Forelimb muscle (tissue), 1 donor: ENCODE data around the gene PLEKHG2. TPM values are rescaled to one million over a fixed set of nuclear protein-coding genes. Genes with fewer than 3 reads are reported as not detected.
A peak's percentile ranks its signal among the peaks of the same experiment; 100 is the strongest.
"Not testable (repeated sequence)": the region's sequence is repeated elsewhere in the genome, so short reads cannot be mapped to it uniquely, and the experiment has no call there.

Source experiments
- DNase-seq: peaks from one replicate; pipeline ENCODE4 v3.0.0-alpha.2; 2013; ENCODE audit warnings: low read depth
- polyA plus RNA-seq: library from polyadenylated mRNA; unstranded; fragments of 120-200 nt; gene quantifications from one replicate; pipeline ENCODE4 v1.2.1, GENCODE V29; 2013; ENCODE audit not compliant: insufficient read length

Gene PLEKHG2, protein sequence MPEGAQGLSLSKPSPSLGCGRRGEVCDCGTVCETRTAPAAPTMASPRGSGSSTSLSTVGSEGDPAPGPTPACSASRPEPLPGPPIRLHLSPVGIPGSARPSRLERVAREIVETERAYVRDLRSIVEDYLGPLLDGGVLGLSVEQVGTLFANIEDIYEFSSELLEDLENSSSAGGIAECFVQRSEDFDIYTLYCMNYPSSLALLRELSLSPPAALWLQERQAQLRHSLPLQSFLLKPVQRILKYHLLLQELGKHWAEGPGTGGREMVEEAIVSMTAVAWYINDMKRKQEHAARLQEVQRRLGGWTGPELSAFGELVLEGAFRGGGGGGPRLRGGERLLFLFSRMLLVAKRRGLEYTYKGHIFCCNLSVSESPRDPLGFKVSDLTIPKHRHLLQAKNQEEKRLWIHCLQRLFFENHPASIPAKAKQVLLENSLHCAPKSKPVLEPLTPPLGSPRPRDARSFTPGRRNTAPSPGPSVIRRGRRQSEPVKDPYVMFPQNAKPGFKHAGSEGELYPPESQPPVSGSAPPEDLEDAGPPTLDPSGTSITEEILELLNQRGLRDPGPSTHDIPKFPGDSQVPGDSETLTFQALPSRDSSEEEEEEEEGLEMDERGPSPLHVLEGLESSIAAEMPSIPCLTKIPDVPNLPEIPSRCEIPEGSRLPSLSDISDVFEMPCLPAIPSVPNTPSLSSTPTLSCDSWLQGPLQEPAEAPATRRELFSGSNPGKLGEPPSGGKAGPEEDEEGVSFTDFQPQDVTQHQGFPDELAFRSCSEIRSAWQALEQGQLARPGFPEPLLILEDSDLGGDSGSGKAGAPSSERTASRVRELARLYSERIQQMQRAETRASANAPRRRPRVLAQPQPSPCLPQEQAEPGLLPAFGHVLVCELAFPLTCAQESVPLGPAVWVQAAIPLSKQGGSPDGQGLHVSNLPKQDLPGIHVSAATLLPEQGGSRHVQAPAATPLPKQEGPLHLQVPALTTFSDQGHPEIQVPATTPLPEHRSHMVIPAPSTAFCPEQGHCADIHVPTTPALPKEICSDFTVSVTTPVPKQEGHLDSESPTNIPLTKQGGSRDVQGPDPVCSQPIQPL (N-terminal part only)
- 43.0 TPM for polyA plus RNA-seq

DNA sequence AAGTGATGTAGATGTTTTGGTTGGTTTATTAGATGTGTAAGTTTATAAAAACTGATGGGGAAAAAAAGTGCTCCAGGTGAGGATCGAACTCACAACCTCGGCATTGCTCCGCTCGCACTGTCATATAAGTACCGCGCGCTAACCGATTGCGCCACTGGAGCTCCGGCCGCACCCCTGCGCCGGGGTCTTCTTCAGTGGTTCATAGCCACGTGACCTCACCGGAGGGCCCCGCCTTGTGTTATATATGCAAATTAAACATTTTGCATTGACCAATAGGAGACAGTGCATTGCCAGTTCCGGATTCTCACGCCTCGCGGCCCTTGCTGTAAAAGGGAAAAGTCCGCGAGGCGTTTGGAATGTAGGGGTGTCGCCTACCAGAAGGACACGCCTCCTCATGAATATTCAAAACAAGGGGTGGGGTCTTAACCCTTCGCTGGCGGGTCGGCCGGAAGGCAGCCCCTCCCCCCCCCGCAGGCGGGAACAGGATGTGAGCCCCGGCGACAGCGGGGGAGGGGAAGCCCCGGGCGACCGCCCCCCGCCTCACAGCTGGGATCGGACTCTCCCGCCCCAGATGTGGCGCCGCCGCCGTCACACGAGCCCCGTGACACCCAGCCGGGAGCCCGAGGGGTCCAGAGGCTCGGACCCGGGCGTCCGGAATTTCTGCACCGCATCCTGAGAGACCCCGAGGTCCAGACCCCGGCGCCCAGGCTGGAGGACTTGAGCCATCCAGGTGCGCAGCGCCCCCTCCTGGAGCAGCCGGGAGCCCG, at the start of gene PLEKHG2:
Gene PLEKHG2 (plus strand): TSS at position 570 of the 767 bp plus-strand sequence. CDS start 1,418 bp downstream, outside the sequence.
- DNase-seq, result peak; percentile 100

DNA sequence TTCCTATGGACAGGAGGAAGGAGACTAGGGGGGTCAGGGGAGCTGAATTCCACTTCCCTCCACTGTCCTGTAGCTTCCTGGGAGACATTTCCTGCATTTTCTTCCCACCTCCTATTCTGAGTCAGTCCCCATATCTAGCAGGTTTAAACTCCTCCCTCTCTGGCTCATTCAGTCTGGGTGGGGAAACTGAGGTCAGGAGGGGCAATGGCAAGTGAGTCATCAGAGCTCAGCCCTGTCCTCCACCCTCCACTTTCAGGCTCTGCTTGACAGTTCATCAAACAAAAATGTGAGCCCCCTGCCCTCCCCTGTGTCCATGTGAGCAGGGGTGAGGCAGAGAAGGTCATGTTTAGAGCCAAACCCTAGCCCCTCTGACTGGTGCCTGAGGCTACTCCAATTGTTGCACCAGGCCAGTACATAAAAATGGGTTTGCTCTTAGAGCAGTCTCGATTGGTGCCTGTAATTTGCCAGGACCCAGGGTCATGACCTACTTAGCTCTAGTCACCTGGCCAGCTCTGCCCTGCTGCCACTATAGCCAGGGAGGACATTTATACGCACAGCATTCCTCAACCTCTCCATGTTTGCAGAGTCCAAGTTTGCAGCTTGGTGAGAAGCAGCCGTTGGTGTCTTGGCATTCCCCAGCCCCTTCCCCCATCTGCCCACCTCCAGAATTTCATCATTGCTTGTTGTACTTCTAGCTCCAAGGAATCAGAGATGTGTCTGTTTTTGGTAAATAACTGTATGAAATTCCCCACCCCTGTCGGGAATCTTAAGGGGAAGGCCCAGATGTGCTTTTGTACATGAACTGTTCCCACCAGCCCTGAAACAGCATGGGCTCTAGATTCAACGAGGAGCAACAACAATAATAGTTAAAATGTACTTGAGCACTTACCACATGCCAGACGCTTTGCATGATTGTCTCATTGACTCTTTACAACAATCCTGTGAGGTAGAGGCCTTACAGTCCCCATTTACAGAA, 49.5 kb upstream of the PLEKHG2 start:
- no peak for DNase-seq

DNA sequence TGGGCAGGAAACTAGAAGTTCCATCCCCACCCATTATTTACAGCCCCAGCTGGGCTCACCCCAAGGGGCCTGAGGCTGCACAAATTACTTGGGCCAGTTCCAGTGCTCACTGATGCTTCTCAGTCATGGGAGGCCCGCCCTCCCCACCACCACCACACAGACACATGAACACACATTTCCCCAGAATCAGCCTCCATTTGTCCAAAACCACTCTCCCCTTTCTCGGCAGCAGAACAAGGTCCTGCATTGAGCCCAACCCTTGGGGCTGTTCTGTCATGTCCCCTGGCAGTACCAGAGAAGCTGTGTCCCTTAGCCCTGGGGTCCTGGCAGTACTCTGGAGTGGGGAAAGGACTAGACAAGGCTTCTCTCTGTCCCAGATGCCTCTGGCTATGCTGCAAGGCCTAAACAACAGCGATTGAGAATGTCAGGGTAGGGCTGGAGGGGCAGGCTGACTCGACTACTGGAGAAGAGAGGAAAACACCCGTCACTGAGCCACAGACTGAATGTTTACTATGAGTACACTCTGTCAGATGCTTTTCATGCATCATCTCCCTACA, 48.5 kb upstream of the PLEKHG2 start:
- no peak for DNase-seq

DNA sequence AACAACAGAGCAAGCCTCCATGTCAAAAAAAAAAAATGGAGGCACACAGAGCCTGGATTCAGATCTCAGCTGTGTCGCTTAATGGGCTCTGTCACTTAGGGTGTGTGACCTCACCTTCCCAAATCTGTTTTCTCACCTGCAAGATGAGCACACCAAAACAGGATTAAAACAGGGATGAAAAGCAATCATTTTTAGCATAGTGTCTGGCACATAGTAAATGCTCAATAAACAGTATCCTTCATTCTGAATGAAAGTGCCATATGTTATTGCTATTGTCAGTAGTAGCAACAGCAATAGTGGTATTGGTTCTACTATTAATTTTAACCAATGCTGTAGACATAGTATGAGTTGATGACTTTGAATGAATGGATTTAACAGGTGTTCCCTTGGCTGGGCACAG, 46.9 kb upstream of the PLEKHG2 start:
- no peak for DNase-seq

DNA sequence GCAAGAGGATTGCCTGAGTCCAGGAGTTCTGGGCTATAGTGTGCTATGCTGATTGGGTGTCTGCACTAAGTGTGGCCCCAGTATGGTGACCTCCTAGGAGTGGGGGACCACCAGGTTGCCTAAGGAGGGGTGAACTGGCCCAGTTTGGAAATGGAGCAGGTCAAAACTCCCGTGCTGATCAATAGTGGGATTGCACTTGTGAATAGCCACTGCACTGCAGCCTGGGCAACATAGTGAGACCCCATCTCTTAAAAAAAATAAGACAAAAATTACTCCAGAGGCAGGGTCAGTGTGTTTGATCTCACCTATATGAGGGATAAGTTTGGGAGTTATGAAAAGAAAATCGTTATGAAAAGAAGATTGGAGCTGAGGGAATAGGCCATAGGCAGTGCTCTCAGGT, 43.3 kb upstream of the PLEKHG2 start:
- DNase-seq, result no peak

DNA sequence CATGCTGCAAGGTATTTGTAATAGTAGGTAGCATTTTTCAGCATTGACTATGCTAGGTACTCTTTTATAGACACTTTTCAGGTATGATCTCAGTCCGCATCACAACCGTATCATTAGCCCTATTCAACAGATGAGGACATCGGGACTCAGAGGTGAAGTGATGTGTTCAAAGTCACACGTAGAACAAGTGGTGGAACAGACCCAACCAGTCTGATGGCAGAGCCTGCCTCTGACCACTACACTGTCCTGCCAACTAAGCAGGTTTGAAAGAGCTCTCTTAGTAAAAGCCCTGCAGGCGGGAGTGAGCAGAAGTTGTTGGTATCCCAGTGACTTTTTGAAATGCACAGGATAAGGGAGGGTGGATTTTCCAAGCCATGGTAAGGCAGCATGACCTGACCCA, 41.7 kb upstream of the PLEKHG2 start:
- no peak for DNase-seq

DNA sequence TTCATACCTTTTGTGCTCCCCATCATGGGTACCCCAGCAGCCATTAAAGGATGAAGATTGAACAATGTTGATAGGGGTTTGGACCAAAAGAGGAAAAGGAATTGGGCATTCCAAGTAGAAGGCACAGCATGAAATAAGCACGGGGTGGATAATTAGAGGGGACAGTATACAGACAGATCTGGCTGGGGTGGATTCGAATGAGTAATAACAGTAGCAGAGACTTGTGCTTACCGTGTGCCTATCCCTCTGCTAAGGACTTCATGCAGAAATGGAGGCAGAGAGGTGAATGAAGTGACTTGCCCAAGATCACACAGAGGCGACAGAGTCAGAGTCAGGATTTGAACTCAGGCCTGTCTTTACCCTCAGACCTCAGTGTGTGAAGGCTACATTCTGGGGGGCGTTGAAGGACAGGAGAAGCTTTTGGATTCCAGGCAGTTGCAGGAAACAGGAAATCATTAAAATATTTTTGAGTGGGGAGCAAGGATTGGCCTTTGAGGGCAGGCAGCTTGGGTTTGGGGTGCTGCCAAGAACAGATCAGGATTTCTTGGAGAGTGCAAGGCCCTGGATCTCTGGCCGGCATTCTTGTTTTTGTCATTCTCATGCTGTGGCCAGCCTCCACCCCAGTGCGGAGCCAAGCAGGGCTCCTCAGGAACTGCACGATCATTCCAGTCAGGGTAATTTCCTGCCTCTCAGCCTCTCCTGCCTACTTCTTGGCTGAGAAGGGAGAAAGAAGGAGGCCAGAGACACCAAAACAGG, 40.2 kb upstream of the PLEKHG2 start:
- peak; percentile 67 for DNase-seq

DNA sequence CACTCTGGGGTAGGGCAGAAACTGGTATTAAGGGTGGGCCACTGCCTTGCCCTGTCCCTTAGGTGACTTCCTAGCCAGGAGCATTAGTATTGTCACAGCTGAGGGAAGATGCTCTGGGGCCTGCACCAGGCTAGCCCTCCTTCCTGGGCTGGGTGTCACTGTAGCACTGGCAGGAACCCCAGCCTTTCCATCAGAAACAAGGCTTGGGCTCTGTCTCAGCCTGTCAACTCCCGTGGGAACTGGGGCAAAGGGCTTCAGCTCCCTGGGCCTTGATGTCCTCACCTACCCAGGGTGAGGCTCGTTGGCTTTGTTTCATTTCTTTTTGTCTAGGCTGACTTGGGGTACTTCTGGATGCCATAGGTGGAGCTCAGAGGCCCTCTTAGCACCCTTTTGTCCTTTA, 39.5 kb upstream of the PLEKHG2 start:
- no peak for DNase-seq

DNA sequence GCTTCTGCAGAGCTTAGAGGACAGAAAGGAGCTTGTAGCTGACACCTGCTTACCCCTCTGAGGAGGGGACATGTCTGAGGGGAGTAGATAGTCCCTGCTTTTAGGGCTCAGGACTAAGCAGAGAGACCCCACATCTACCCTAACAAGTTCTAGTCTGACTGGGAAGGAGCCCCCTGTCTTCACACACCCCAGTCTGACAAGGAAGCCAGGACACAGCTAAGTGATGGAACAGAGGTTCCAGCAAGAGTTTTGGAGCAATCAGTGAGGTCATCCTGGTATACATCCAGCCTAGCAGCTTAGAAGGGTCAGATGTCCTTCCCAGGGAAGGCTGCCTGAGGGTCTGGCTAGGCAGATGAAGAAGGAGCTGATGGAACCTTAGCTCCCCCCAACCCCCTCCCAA, 36.5 kb upstream of the PLEKHG2 start:
- DNase-seq, result no peak

DNA sequence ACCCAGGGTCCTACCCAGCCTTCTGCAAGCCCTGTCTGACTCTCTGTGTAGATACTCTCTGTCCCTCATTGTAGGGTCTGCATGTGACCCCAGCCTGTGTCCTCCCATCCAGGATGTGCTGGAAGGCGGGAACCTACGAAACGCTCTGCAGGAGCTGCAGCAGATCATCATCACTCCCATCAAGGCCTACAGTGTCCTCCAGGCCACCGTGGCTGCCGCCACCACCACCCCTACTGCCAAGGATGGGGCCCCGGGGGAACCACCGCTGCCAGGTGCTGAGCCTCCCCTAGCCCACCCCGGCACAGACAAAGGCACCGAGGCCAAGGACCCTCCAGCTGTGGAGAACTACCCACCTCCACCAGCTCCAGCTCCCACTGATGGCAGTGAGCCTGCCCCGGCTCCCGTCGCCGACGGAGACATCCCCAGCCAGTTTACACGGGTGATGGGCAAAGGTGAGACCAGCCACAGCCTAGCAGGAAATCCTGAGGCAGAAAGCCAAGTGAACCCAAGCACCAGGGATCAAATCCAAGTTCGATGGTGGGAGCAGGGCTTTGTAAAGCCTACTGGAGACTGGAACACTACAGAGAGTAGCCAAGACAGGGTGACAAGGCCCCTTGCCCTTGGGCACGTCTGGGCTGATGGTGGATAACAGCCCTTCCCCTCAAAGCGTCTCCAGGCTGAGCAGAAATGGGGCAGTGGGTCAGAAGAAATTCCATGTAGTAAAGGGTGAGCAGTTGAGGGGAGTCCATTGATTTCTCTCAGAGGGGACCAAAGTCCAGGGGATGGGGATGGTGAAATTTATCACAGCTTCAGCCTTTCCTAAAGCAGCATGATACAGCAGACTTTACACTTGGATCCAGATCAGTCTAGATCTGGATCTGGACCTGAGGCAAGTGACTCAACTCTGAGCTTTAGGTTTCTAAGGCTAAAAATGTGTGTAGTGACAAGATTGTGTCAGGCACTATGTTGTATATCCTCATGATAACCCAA, 34.8 kb upstream of the PLEKHG2 start:
- DNase-seq, result no peak

DNA sequence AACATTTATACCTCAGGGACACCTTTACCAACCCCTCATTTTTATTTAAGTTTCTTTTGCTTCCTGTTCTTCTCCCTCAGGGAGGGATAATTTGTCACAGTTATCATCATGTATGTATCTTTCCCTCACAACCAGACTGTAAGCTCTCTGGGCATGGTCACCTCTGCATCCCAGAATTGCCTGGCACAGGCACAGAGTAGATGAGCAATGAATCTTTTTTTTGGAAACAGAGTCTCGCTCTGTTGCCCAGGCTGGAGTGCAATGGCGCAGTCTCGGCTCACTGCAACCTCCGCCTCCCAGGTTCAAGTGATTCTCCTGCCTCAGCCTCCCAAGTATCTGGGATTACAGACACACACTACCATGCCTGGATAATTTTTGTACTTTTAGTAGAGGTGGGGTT, 33.1 kb upstream of the PLEKHG2 start:
- not testable (repeated sequence) for DNase-seq

DNA sequence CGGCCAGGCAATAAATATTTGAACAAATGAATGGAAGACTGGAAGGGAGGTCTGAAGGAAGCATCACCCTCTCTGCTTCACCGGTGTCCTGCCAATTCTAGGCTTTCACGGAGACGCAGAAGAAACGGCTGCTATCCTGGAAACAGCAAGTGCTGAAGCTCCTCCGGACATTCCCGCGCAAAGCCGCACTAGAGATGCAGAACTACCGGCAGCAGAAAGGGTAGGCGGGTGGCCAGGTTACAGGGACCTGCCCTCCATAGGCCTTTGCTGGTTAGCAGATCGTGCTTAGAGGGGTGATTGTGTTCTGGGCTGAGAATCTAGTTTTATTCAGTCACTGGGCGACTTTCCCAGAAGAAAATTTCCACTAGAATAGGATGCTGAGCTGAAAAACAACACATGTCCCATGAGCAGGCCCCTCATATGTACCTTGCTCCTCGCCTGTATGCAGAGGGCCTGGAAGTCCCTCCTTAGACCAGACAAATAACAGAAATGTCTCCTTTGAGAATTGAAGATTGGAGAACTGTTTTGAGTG, 32.5 kb upstream of the PLEKHG2 start:
- DNase-seq, result no peak

DNA sequence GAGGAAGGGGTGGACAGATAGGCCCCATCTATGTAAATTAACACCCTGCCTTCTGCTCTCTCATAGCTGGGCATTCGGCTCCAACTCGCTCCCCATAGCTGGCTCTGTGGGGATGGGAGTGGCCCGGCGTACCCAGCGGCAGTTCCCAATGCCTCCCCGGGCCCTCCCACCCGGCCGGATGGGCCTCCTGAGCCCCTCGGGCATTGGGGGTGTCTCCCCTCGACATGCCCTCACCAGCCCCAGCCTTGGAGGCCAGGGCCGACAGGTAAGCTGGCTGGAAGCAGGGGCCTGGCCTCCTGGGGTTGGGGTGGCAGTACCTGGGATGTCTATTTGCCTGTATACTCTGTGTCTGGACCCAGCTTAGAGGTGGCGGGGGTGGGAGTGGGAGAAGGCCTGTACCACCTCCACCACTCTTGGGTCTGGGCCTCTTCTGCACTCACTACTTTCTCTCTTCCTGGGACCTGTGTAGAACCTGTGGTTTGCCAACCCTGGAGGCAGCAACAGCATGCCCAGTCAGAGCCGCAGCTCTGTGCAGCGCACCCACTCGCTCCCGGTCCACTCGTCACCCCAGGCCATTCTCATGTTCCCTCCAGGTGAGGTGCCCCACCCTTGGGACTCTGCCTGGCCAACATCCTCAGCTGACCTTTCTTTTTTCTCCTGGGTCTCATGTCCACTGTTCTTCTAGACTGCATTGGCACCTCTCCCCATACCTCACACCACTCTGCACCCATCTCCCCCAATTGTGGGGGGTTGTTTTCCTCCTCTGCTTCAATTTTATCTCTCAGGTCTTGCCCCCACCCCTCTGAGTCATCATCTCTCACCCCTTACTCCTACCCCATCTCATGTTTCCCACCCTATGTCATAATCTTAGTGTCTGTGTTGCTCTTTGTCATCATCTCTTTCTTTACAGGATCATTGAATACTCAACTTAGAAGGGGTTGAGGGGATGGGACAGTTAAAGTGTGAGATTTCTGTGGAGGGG, 31.7 kb upstream of the PLEKHG2 start:
- no peak for DNase-seq

DNA sequence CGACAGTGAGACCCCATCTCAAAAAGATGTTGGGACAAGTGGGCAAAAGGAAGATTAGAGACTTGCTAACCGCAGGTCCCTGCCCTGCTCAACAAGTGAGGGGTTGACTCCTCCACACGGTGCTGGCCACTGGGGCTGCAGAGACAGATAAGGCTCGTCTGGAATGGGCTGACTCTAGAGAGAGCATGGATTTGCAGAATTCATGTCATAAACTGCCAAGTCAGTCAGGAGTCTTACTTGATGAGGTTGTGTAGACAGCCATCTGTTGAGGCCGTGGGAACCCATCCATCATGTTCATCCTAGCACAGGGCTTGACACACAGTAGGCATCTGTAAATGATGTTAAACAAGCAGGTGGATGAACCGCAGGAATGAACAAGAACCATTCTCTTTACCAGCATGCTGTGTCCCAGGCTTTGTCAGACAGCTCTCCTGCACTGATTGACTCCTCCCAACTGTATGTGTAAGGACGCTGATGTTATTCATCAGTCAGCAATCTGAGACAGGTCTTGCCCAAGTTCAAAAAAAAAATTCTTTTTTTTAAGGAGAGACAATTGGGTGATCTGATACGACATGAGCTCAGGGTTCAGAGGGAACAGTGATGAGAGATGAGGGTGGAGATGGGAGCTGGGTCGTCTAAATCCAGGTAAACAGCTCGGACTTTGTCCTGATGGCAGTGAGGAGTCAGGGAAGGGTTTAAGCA, 30.4 kb upstream of the PLEKHG2 start:
- DNase-seq, result no peak

DNA sequence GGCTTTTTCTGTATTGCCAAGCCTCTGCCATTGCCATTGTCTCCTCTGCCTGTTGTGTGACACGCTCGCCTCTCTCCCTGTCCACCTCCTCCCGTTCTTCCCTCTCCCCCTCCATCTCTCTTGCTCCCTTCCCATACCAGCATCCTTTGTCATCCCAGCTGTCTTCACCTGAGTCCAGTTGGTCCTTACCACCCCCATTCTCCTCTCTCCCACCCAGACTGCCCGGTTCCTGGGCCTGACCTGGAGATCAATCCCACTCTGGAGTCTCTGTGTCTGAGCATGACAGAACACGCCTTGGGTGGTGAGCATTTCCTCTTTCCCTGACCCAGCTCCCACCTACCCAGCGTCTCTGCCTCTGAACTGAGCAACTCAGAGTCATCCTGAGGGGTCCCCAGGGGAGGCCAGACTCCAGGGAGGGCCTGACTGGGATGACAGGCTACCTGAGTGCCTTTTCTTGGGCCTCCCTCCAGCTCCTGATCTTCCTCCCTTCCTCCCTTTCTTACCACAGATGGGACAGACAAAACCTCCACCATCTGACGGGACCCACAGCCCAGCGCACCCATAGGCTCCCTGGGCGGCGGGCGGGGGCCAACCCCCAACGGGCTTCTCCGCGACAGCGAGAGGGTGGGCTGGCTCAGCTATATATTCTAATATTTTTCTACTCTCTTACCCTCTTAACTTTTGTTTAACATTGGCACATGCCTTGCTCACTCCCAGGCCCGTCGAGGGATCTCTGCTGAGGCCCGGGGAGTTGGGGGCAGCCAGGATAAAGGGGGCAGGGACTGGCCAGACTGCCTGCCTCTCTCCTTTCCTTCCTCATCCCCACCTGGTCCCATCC, 29.3 kb upstream of the PLEKHG2 start:
- no peak for DNase-seq
